Tibial nerve (tissue), 4 donors: ENCODE results near the gene DLG1.

Source experiments
- EP300 ChIP-seq, 2 donors: sonication (generic); formaldehyde crosslinking; IDR thresholded peaks; one replicate each; pipeline ENCODE4 v1.6.1; 2017; ENCODE audit warnings: antibody characterized with exemption in 2 of 2, mild to moderate bottlenecking in 1 of 2
- POLR2A ChIP-seq, 2 donors: fragments of 450-650 bp; IDR thresholded peaks; one replicate each; pipeline ENCODE4 v1.6.1; 2017; ENCODE audit warnings: antibody characterized with exemption in 2 of 2, mild to moderate bottlenecking in 2 of 2, moderate library complexity in 2 of 2
- TF ChIP-seq, protein P1 (sequence below), 5 experiments: fragments of 200-600 bp in 3 of 5; fragments of 450-650 bp in 2 of 5; sonication (generic) in 3 of 5; IDR thresholded peaks; one replicate each; pipeline ENCODE4 v1.5.1; 2016 to 2019; ENCODE audit warnings: antibody characterized with exemption in 5 of 5, mild to moderate bottlenecking in 3 of 5, moderate library complexity in 2 of 5

DNA sequence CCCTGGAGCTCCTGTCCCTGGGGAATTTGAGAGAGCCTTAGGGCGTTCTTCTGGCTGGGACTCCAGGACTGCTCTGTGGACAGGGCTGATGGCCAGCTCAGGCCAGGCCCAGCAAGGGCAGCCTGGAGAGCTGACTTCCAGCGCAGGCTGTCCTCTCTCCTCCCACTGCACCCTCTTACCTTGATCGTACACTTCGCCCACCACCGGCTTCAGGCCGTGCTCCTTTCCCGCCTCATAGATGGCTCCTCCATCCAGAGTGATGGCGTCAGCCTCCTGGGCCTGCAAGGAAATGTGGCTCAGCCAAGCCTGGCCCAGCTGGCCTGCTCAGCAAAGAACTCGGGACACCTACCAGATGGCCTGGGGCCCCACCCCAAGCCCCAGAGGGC is 271.9 kb downstream of the DLG1 start:
- TF ChIP-seq, protein P1, sequence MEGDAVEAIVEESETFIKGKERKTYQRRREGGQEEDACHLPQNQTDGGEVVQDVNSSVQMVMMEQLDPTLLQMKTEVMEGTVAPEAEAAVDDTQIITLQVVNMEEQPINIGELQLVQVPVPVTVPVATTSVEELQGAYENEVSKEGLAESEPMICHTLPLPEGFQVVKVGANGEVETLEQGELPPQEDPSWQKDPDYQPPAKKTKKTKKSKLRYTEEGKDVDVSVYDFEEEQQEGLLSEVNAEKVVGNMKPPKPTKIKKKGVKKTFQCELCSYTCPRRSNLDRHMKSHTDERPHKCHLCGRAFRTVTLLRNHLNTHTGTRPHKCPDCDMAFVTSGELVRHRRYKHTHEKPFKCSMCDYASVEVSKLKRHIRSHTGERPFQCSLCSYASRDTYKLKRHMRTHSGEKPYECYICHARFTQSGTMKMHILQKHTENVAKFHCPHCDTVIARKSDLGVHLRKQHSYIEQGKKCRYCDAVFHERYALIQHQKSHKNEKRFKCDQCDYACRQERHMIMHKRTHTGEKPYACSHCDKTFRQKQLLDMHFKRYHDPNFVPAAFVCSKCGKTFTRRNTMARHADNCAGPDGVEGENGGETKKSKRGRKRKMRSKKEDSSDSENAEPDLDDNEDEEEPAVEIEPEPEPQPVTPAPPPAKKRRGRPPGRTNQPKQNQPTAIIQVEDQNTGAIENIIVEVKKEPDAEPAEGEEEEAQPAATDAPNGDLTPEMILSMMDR (IDR thresholded peaks at IDR 0.05): no peak
- TF ChIP-seq POLR2A (IDR thresholded peaks at IDR 0.05): no peak
- TF ChIP-seq EP300 (IDR thresholded peaks at IDR 0.05): no peak
